HepG2 (cell line): ENCODE measurements around the gene ARMH1. TPM values are rescaled to one million over a fixed set of nuclear protein-coding genes. Genes with fewer than 3 reads are reported as not detected.

Experiments used
- AHDC1 ChIP-seq: sonication (generic); formaldehyde crosslinking; IDR thresholded peaks from 2 replicates; pipeline ENCODE4 v1.5.1; 2020; ENCODE audit warnings: mild to moderate bottlenecking, missing genetic modification reagents, borderline replicate concordance
- ARNT ChIP-seq: fragments of 450-650 bp; IDR thresholded peaks from 2 replicates; pipeline ENCODE4 v1.6.1; 2017
- EZH2 ChIP-seq: conservative IDR thresholded peaks from 2 replicates; pipeline ENCODE4 v1.6.1; 2012; ENCODE audit warnings: mild to moderate bottlenecking, low read depth, low read length, moderate library complexity
- FOXC1 ChIP-seq: sonication (generic); formaldehyde crosslinking; IDR thresholded peaks from 2 replicates; pipeline ENCODE4 v1.8.0; 2022; ENCODE audit warnings: mild to moderate bottlenecking, missing genetic modification reagents, borderline replicate concordance
- IKZF5 ChIP-seq: IDR thresholded peaks from 2 replicates; pipeline ENCODE4 v1.6.1; 2018; ENCODE audit warnings: missing genetic modification reagents, mild to moderate bottlenecking, missing compliant biosample characterization
- NFKBIZ ChIP-seq: IDR thresholded peaks from 2 replicates; pipeline ENCODE4 v1.6.1; 2018; ENCODE audit warnings: missing genetic modification reagents, missing compliant biosample characterization
- PAF1 ChIP-seq: IDR thresholded peaks from 2 replicates; pipeline ENCODE4 v1.6.1; 2016; ENCODE audit warnings: missing genetic modification reagents, missing compliant biosample characterization
- POGZ ChIP-seq: sonication (generic); formaldehyde crosslinking; IDR thresholded peaks from 2 replicates; pipeline ENCODE4 v1.4.0; 2020; ENCODE audit warnings: mild to moderate bottlenecking, missing genetic modification reagents
- RXRA ChIP-seq: sonication (generic); formaldehyde crosslinking; IDR thresholded peaks from 2 replicates; pipeline ENCODE4 v1.5.1; 2020; ENCODE audit warnings: missing genetic modification reagents
- SIN3B ChIP-seq: fragments of 150-350 bp; IDR thresholded peaks from 2 replicates; pipeline ENCODE4 v1.6.1; 2014; ENCODE audit warnings: low read length
- SP2 ChIP-seq: sonication (generic); formaldehyde crosslinking; IDR thresholded peaks from 2 replicates; pipeline ENCODE4 v1.5.1; 2020; ENCODE audit warnings: mild to moderate bottlenecking, missing genetic modification reagents
- TBX3 ChIP-seq: fragments of 450-650 bp; IDR thresholded peaks from 2 replicates; pipeline ENCODE4 v1.6.1; 2017; ENCODE audit warnings: antibody characterized with exemption, mild to moderate bottlenecking, inconsistent platforms, borderline replicate concordance
- U2AF1 ChIP-seq: fragments of 200-400 bp; formaldehyde crosslinking; optimal IDR thresholded peaks from 2 replicates; pipeline ENCODE3; 2017; ENCODE audit warnings: mild to moderate bottlenecking, low read depth, low read length
- ZFP91 ChIP-seq: sonication (generic); formaldehyde crosslinking; IDR thresholded peaks from 2 replicates; pipeline ENCODE4 v1.9.0; 2022; ENCODE audit warnings: missing genetic modification reagents, mild to moderate bottlenecking, borderline replicate concordance
- ZNF263 ChIP-seq: sonication (generic); formaldehyde crosslinking; IDR thresholded peaks from 2 replicates; pipeline ENCODE4 v1.4.0; 2020; ENCODE audit warnings: missing genetic modification reagents
- ZNF614 ChIP-seq: IDR thresholded peaks from 2 replicates; pipeline ENCODE4 v1.6.1; 2018; ENCODE audit warnings: missing biosample characterization, missing genetic modification reagents, inconsistent platforms, borderline replicate concordance
- ZNF775 ChIP-seq: sonication (generic); formaldehyde crosslinking; IDR thresholded peaks from 2 replicates; pipeline ENCODE4 v1.4.0; 2020; ENCODE audit warnings: missing genetic modification reagents, mild to moderate bottlenecking, moderate library complexity, borderline replicate concordance
- polyA plus RNA-seq, 8 experiments: library from polyadenylated mRNA; depleted of rRNA in 3 of 8; stranded (reverse) in 7 of 8; unstranded in 1 of 8; fragments of >200 nt; fragmentation: Illumina TruSeq in 4 of 8; extraction: Trizol in 4 of 8; gene quantifications; 2 replicates each; pipeline versions ENCODE4 v1.2.1 to v1.2.3, GENCODE V29; 2011 to 2016; ENCODE audit warnings: low read depth in 4 of 8, missing spikeins in 1 of 8, mixed read lengths in 1 of 8; ENCODE audit not compliant: insufficient read depth in 1 of 8
- total RNA-seq, 5 experiments: library from RNA; depleted of rRNA; stranded (reverse); fragments of >200 nt; fragmentation: Illumina TruSeq; extraction: Trizol; gene quantifications; 2 replicates each; pipeline ENCODE4 v1.2.3, GENCODE V29; 2016; ENCODE audit warnings: low read depth in 1 of 5

The ARMH1 gene
- total and polyA plus RNA-seq, 2 of the 13 experiments (the other 11 are each of a cell fraction or from before 2014, with no cell fraction given): 0.69 TPM; not detected in 1

GRCh38 chr1:44739307-44740178, 65.0 kb downstream of the ARMH1 start, which contains the start of gene KIF2C (continued):
- TF ChIP-seq ZNF775 (no peak; the same call in 1 of the 2 replicates), EZH2 (no peak), FOXC1 (CRISPR knock-in tag) (no peak), TBX3 (no peak), AHDC1 (CRISPR knock-in tag) (no peak; the same call in 1 of the 2 replicates), ZFP91 (CRISPR knock-in tag) (peak; percentile 86; the same call in 1 of the 2 replicates), SIN3B (peak; percentile 99), RXRA (peak; percentile 49; the same call in 1 of the 2 replicates), ARNT (no peak), NFKBIZ (no peak), ZNF614 (CRISPR knock-in tag) (peak; percentile 73; the same call in 1 of the 2 replicates), PAF1 (CRISPR knock-in tag) (no peak), ZNF263 (no peak), U2AF1 (no peak), POGZ (peak; percentile 47; the same call in 1 of the 2 replicates), SP2 (CRISPR knock-in tag) (peak; percentile 75), IKZF5 (CRISPR knock-in tag) (peak; percentile 47; the same call in 1 of the 2 replicates)
